ENCODE results near the gene KBTBD7.

KBTBD7 gene

GRCh38 chr13:41203810-41204209 lies 9.4 kb upstream of the KBTBD7 start:
- Histone ChIP-seq H2BK120ac (ENCODE audit: low read depth, low read length) (no peak overlapping the region), H3K9ac (ENCODE audit: low read length) (no peak overlapping the region), H3K4me1 (ENCODE audit: control insufficient read depth, low read depth, low read length) (no peaks in the 10 kb centered on the region), H3K18ac (ENCODE audit: low read length) (no peak overlapping the region), H2BK15ac (replicated peaks; ENCODE audit: low read depth) (no peak overlapping the region), H3K79me1 (ENCODE audit: low read length) (no peaks in the 10 kb centered on the region), H3K27ac (ENCODE audit: low read depth, low read length) (no peak overlapping the region), H3K4me2 (ENCODE audit: low read length) (no peak overlapping the region), H2BK5ac (ENCODE audit: low read length) (no peak overlapping the region), H3K36me3 (ENCODE audit: control insufficient read depth, insufficient read depth, low read length) (no peaks in the 10 kb centered on the region), H3K56ac (ENCODE audit: low read length) (no peak overlapping the region), H3K4ac (ENCODE audit: low read depth, low read length) (no peak overlapping the region), H4K5ac (ENCODE audit: low read length) (no peak overlapping the region), H3K79me2 (ENCODE audit: control insufficient read depth, insufficient read depth, low read length) (no peaks in the 10 kb centered on the region), H4K8ac (ENCODE audit: low read depth, low read length) (no peak overlapping the region), H3K4me3 (ENCODE audit: low read length) (no peak overlapping the region), H2AK5ac (ENCODE audit: low read length) (no peak overlapping the region), H3K23ac (ENCODE audit: low read length) (no peak overlapping the region), H3K27me3 (ENCODE audit: insufficient read depth, low read length, poor library complexity) (no peaks in the 10 kb centered on the region)
- WGBS (ENCODE audit: extremely low coverage, insufficient coverage, low lambda C conversion rate) = no CpG with 5 or more reads among the region's 6 CpGs
- no peak for DNase-seq

- H3K4me3 ChIP-seq (ENCODE audit: low read length) = no peak overlapping the region
- no peak overlapping the region for H2BK15ac ChIP-seq (replicated peaks; ENCODE audit: low read depth)
- H3K27ac ChIP-seq (ENCODE audit: low read depth, low read length) = no peak overlapping the region
- no peak overlapping the region for H4K8ac ChIP-seq (ENCODE audit: low read depth, low read length)
- H2BK120ac ChIP-seq (ENCODE audit: low read depth, low read length) = no peak overlapping the region
- no peak overlapping the region for H3K9ac ChIP-seq (ENCODE audit: low read length)
- no peaks in the 10 kb centered on the region for H3K79me2 ChIP-seq (ENCODE audit: control insufficient read depth, insufficient read depth, low read length)
- H3K27me3 ChIP-seq (ENCODE audit: insufficient read depth, low read length, poor library complexity) = no peaks in the 10 kb centered on the region
- no peak overlapping the region for H4K5ac ChIP-seq (ENCODE audit: low read length)
- no peaks in the 10 kb centered on the region for H3K79me1 ChIP-seq (ENCODE audit: low read length)
- H3K23ac ChIP-seq (ENCODE audit: low read length) = no peak overlapping the region
- no peak overlapping the region for H3K18ac ChIP-seq (ENCODE audit: low read length)
- no peak overlapping the region for H2AK5ac ChIP-seq (ENCODE audit: low read length)
- H3K4me1 ChIP-seq (ENCODE audit: control insufficient read depth, low read depth, low read length) = no peaks in the 10 kb centered on the region
- H3K56ac ChIP-seq (ENCODE audit: low read length) = no peak overlapping the region
- no peak overlapping the region for H3K4me2 ChIP-seq (ENCODE audit: low read length)
- no peak overlapping the region for H2BK5ac ChIP-seq (ENCODE audit: low read length)
- H3K4ac ChIP-seq (ENCODE audit: low read depth, low read length) = no peak overlapping the region
- no peaks in the 10 kb centered on the region for H3K36me3 ChIP-seq (ENCODE audit: control insufficient read depth, insufficient read depth, low read length)
- no CpG with 5 or more reads among the region's 4 CpGs for WGBS (ENCODE audit: extremely low coverage, insufficient coverage, low lambda C conversion rate)
- DNase-seq = no peak
Measured at GRCh38 chr13:41200126-41200525, 5.8 kb upstream of the KBTBD7 start.

GRCh38 chr13:41199526-41199925 lies 5.2 kb upstream of the KBTBD7 start:
- no peak overlapping the region for H3K27ac ChIP-seq (ENCODE audit: low read depth, low read length)
- no peak overlapping the region for H2BK15ac ChIP-seq (replicated peaks; ENCODE audit: low read depth)
- no peak overlapping the region for H2AK5ac ChIP-seq (ENCODE audit: low read length)
- no CpG with 5 or more reads among the region's 2 CpGs for WGBS (ENCODE audit: extremely low coverage, insufficient coverage, low lambda C conversion rate)
- no peak overlapping the region for H4K5ac ChIP-seq (ENCODE audit: low read length)
- no peak overlapping the region for H3K4ac ChIP-seq (ENCODE audit: low read depth, low read length)
- H3K4me3 ChIP-seq (ENCODE audit: low read length) = no peak overlapping the region
- no peak overlapping the region for H3K23ac ChIP-seq (ENCODE audit: low read length)
- H3K79me2 ChIP-seq (ENCODE audit: control insufficient read depth, insufficient read depth, low read length) = no peaks in the 10 kb centered on the region
- H4K8ac ChIP-seq (ENCODE audit: low read depth, low read length) = no peak overlapping the region
- no peak overlapping the region for H3K56ac ChIP-seq (ENCODE audit: low read length)
- no peak overlapping the region for H2BK120ac ChIP-seq (ENCODE audit: low read depth, low read length)
- no peak overlapping the region for H3K18ac ChIP-seq (ENCODE audit: low read length)
- no peaks in the 10 kb centered on the region for H3K27me3 ChIP-seq (ENCODE audit: insufficient read depth, low read length, poor library complexity)
- H3K9ac ChIP-seq (ENCODE audit: low read length) = no peak overlapping the region
- H3K4me2 ChIP-seq (ENCODE audit: low read length) = no peak overlapping the region
- H3K4me1 ChIP-seq (ENCODE audit: control insufficient read depth, low read depth, low read length) = no peaks in the 10 kb centered on the region
- no peaks in the 10 kb centered on the region for H3K36me3 ChIP-seq (ENCODE audit: control insufficient read depth, insufficient read depth, low read length)
- H2BK5ac ChIP-seq (ENCODE audit: low read length) = no peak overlapping the region
- DNase-seq = no peak
- H3K79me1 ChIP-seq (ENCODE audit: low read length) = no peaks in the 10 kb centered on the region

DNA sequence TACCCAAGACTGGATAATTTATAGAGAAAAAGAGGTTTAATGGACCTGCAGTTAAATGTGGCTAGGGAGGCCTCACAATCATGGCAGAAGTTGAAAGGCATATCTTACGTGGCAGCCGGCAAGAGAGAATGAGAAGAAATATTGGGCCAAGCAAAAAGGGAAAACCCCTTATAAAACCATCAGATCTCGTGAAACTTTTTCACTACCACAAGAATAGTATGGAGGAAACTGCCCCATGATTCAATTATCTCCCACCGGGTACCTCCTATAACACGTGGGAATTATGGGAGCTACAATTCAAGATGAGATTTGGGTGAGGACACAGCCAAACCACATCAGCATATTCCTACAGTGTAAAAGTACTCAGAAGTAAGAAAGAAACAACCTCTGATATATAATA lies 4.7 kb upstream of the KBTBD7 start:
- H3K9ac ChIP-seq (ENCODE audit: low read length) = no peak overlapping the region
- no peak overlapping the region for H3K23ac ChIP-seq (ENCODE audit: low read length)
- H3K27ac ChIP-seq (ENCODE audit: low read depth, low read length) = no peak overlapping the region
- no peak overlapping the region for H3K4ac ChIP-seq (ENCODE audit: low read depth, low read length)
- H3K36me3 ChIP-seq (ENCODE audit: control insufficient read depth, insufficient read depth, low read length) = no peaks in the 10 kb centered on the region
- H2BK5ac ChIP-seq (ENCODE audit: low read length) = no peak overlapping the region
- no peak overlapping the region for H3K4me2 ChIP-seq (ENCODE audit: low read length)
- no peak overlapping the region for H3K18ac ChIP-seq (ENCODE audit: low read length)
- no peaks in the 10 kb centered on the region for H3K27me3 ChIP-seq (ENCODE audit: insufficient read depth, low read length, poor library complexity)
- no peak overlapping the region for H2BK15ac ChIP-seq (replicated peaks; ENCODE audit: low read depth)
- no peak overlapping the region for H3K4me3 ChIP-seq (ENCODE audit: low read length)
- no peak overlapping the region for H2BK120ac ChIP-seq (ENCODE audit: low read depth, low read length)
- no peak overlapping the region for H2AK5ac ChIP-seq (ENCODE audit: low read length)
- no peaks in the 10 kb centered on the region for H3K79me2 ChIP-seq (ENCODE audit: control insufficient read depth, insufficient read depth, low read length)
- H3K79me1 ChIP-seq (ENCODE audit: low read length) = no peaks in the 10 kb centered on the region
- no peak overlapping the region for H4K8ac ChIP-seq (ENCODE audit: low read depth, low read length)
- H3K4me1 ChIP-seq (ENCODE audit: control insufficient read depth, low read depth, low read length) = no peaks in the 10 kb centered on the region
- H3K56ac ChIP-seq (ENCODE audit: low read length) = no peak overlapping the region
- DNase-seq = no peak
- H4K5ac ChIP-seq (ENCODE audit: low read length) = no peak overlapping the region
- no CpG with 5 or more reads among the region's 5 CpGs for WGBS (ENCODE audit: extremely low coverage, insufficient coverage, low lambda C conversion rate)

DNA sequence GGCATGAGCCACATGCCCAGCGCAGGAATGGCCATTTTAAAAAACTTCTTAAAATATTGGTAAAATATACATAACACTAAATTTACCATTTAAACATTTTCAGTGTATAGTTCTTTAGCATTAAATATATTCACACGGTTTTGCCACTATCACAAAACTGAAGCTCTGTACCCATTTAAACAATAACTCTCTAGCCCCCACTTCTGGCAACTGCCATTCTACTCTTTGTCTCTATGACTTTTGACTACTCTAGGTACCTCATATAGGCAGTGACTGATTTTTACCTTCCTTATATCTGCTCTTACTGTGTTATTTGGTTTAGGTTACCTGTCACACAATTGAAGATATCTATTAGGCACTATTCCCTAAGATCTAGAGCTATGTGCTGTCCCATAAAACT lies 2.3 kb upstream of the KBTBD7 start:
- peaks cover 7% of the 10 kb centered on the region for H3K79me1 ChIP-seq (ENCODE audit: low read length)
- H3K4me2 ChIP-seq (ENCODE audit: low read length) = no peak overlapping the region
- H3K27me3 ChIP-seq (ENCODE audit: insufficient read depth, low read length, poor library complexity) = no peaks in the 10 kb centered on the region
- H2BK15ac ChIP-seq (replicated peaks; ENCODE audit: low read depth) = no peak overlapping the region
- H3K23ac ChIP-seq (ENCODE audit: low read length) = no peak overlapping the region
- H2BK120ac ChIP-seq (ENCODE audit: low read depth, low read length) = no peak overlapping the region
- peaks cover 4% of the 10 kb centered on the region for H3K79me2 ChIP-seq (ENCODE audit: control insufficient read depth, insufficient read depth, low read length)
- H4K5ac ChIP-seq (ENCODE audit: low read length) = no peak overlapping the region
- H3K4me3 ChIP-seq (ENCODE audit: low read length) = no peak overlapping the region
- H4K8ac ChIP-seq (ENCODE audit: low read depth, low read length) = no peak overlapping the region
- no peak overlapping the region for H2BK5ac ChIP-seq (ENCODE audit: low read length)
- H3K27ac ChIP-seq (ENCODE audit: low read depth, low read length) = no peak overlapping the region
- no peak overlapping the region for H3K9ac ChIP-seq (ENCODE audit: low read length)
- H3K36me3 ChIP-seq (ENCODE audit: control insufficient read depth, insufficient read depth, low read length) = no peaks in the 10 kb centered on the region
- H3K18ac ChIP-seq (ENCODE audit: low read length) = no peak overlapping the region
- H3K4ac ChIP-seq (ENCODE audit: low read depth, low read length) = no peak overlapping the region
- no peak overlapping the region for H3K56ac ChIP-seq (ENCODE audit: low read length)
- H3K4me1 ChIP-seq (ENCODE audit: control insufficient read depth, low read depth, low read length) = peaks cover 5% of the 10 kb centered on the region
- no CpG with 5 or more reads among the region's 2 CpGs for WGBS (ENCODE audit: extremely low coverage, insufficient coverage, low lambda C conversion rate)
- DNase-seq = peak; percentile 11
- no peak overlapping the region for H2AK5ac ChIP-seq (ENCODE audit: low read length)

DNA sequence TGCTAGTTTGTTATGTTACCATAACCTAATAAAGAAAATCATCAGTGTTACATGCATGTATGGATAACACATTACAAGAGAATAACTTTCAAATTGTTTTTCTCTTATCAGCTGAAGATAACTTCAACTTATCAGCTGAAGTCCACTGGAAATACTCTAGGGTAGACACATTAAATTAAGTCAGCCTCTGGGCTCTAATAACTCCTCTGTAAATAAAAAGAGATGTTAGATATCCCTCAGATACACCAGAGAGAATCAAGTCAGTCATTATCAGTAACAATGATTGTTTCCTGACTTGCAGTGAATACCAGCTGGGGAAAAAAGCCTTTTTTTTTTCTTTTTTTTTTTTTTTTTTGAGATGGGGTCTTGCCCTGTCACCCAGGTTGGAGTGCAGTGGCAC lies 1.6 kb upstream of the KBTBD7 start:
- no peak overlapping the region for H2AK5ac ChIP-seq (ENCODE audit: low read length)
- DNase-seq = no peak
- H2BK5ac ChIP-seq (ENCODE audit: low read length) = no peak overlapping the region

More for the DNA sequence above, 1.6 kb upstream of the KBTBD7 start:
- Histone ChIP-seq H3K56ac (ENCODE audit: low read length) (no peak overlapping the region), H3K4me1 (ENCODE audit: control insufficient read depth, low read depth, low read length) (peaks cover 5% of the 10 kb centered on the region), H3K18ac (ENCODE audit: low read length) (no peak overlapping the region), H3K27ac (ENCODE audit: low read depth, low read length) (no peak overlapping the region), H3K79me2 (ENCODE audit: control insufficient read depth, insufficient read depth, low read length) (peaks cover 4% of the 10 kb centered on the region), H4K8ac (ENCODE audit: low read depth, low read length) (no peak overlapping the region), H3K4me2 (ENCODE audit: low read length) (no peak overlapping the region), H2BK15ac (replicated peaks; ENCODE audit: low read depth) (no peak overlapping the region), H3K4ac (ENCODE audit: low read depth, low read length) (no peak overlapping the region), H3K9ac (ENCODE audit: low read length) (no peak overlapping the region), H3K23ac (ENCODE audit: low read length) (no peak overlapping the region), H2BK120ac (ENCODE audit: low read depth, low read length) (no peak overlapping the region), H4K5ac (ENCODE audit: low read length) (no peak overlapping the region), H3K79me1 (ENCODE audit: low read length) (peaks cover 7% of the 10 kb centered on the region), H3K36me3 (ENCODE audit: control insufficient read depth, insufficient read depth, low read length) (no peaks in the 10 kb centered on the region), H3K4me3 (ENCODE audit: low read length) (no peak overlapping the region), H3K27me3 (ENCODE audit: insufficient read depth, low read length, poor library complexity) (no peaks in the 10 kb centered on the region)

All from mesendoderm (in vitro differentiated cells).